DND-41 (cell line): Measurements from ENCODE around the gene B3GNT4.

ENCODE experiments used
- EZH2 ChIP-seq: IDR thresholded peaks from 3 replicates; pipeline ENCODE4 v1.6.1; 2012; ENCODE audit warnings: borderline replicate concordance, low read depth, mild to moderate bottlenecking, moderate library complexity, low read length, inconsistent platforms; ENCODE audit not compliant: severe bottlenecking
- TF ChIP-seq, protein P1 (sequence below): IDR thresholded peaks from 2 replicates; pipeline ENCODE4 v1.5.1; 2012; ENCODE audit warnings: borderline replicate concordance, low read length, moderate library complexity, mild to moderate bottlenecking; ENCODE audit not compliant: poor library complexity, severe bottlenecking; ENCODE audit errors: extremely low read depth

- TF ChIP-seq, protein P1, sequence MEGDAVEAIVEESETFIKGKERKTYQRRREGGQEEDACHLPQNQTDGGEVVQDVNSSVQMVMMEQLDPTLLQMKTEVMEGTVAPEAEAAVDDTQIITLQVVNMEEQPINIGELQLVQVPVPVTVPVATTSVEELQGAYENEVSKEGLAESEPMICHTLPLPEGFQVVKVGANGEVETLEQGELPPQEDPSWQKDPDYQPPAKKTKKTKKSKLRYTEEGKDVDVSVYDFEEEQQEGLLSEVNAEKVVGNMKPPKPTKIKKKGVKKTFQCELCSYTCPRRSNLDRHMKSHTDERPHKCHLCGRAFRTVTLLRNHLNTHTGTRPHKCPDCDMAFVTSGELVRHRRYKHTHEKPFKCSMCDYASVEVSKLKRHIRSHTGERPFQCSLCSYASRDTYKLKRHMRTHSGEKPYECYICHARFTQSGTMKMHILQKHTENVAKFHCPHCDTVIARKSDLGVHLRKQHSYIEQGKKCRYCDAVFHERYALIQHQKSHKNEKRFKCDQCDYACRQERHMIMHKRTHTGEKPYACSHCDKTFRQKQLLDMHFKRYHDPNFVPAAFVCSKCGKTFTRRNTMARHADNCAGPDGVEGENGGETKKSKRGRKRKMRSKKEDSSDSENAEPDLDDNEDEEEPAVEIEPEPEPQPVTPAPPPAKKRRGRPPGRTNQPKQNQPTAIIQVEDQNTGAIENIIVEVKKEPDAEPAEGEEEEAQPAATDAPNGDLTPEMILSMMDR = no peak
- no peak for TF ChIP-seq EZH2
Observed at GRCh38 chr12:122168492-122168891, 35.0 kb upstream of the B3GNT4 start.
